GM19463 (cell line): Measurements from ENCODE around the gene TBC1D2.

ENCODE experiments used
- ATAC-seq: cut with Tn5 transposase; IDR thresholded peaks from one replicate; pipeline ENCODE4 v1.9.1; 2021; ENCODE audit warnings: mild to moderate bottlenecking, moderate library complexity; ENCODE audit not compliant: unreplicated experiment

Gene TBC1D2

GRCh38 chr9:98219364-98219716, 36.1 kb downstream of the TBC1D2 start:
- ATAC-seq = no peak

- ATAC-seq = no peak
Measured at GRCh38 chr9:98218562-98219363, 36.7 kb downstream of the TBC1D2 start.

GRCh38 chr9:98217255-98217654, 38.2 kb downstream of the TBC1D2 start:
- no peak for ATAC-seq

- ATAC-seq = no peak
Measured at GRCh38 chr9:98216391-98216790, 39.1 kb downstream of the TBC1D2 start.

- no peak for ATAC-seq
Measured at GRCh38 chr9:98215821-98216220, 39.6 kb downstream of the TBC1D2 start.

- ATAC-seq = no peak
Measured at GRCh38 chr9:98215271-98215670, 40.2 kb downstream of the TBC1D2 start.

- no peak for ATAC-seq
Measured at GRCh38 chr9:98214811-98215210, 40.6 kb downstream of the TBC1D2 start.

GRCh38 chr9:98211260-98211659, 44.2 kb downstream of the TBC1D2 start:
- no peak for ATAC-seq

- ATAC-seq = no peak
Measured at GRCh38 chr9:98210435-98210834, 45.0 kb downstream of the TBC1D2 start.

- no peak for ATAC-seq
Measured at GRCh38 chr9:98209530-98209929, 45.9 kb downstream of the TBC1D2 start.

- ATAC-seq = no peak
Measured at GRCh38 chr9:98208635-98209034, 46.8 kb downstream of the TBC1D2 start.

- ATAC-seq = no peak
Measured at GRCh38 chr9:98207606-98208005, 47.8 kb downstream of the TBC1D2 start.

- no peak for ATAC-seq
Measured at GRCh38 chr9:98206754-98207153, 48.7 kb downstream of the TBC1D2 start.

- no peak for ATAC-seq
Measured at GRCh38 chr9:98204692-98205091, 50.8 kb downstream of the TBC1D2 start.

- ATAC-seq = no peak
Measured at GRCh38 chr9:98203153-98203552, 52.3 kb downstream of the TBC1D2 start.

- ATAC-seq = no peak
Measured at GRCh38 chr9:98202252-98202651, 53.2 kb downstream of the TBC1D2 start.

- ATAC-seq = no peak
Measured at GRCh38 chr9:98201749-98202148, 53.7 kb downstream of the TBC1D2 start.

GRCh38 chr9:98201102-98201501, 54.3 kb downstream of the TBC1D2 start:
- ATAC-seq = no peak

GRCh38 chr9:98199388-98200033, 55.9 kb downstream of the TBC1D2 start:
- no peak for ATAC-seq

GRCh38 chr9:98195671-98196070, 59.8 kb downstream of the TBC1D2 start:
- ATAC-seq = no peak

GRCh38 chr9:98193336-98193944, 62.0 kb downstream of the TBC1D2 start:
- no peak for ATAC-seq
